GM19025 (cell line): ENCODE measurements around the gene EFCAB5.
"Not testable (repeated sequence)": the region's sequence is repeated elsewhere in the genome, so short reads cannot be mapped to it uniquely, and the experiment has no call there.

Experiments used
- ATAC-seq: cut with Tn5 transposase; IDR thresholded peaks from one replicate; pipeline ENCODE4 v1.9.1; 2021; ENCODE audit warnings: mild to moderate bottlenecking, low read depth, moderate library complexity; ENCODE audit not compliant: unreplicated experiment

Gene EFCAB5

GRCh38 chr17:29933379-29933778, 8.1 kb upstream of the EFCAB5 start:
- no peak for ATAC-seq

- ATAC-seq: not testable (repeated sequence)
These were observed 5.5 kb upstream of the EFCAB5 start for GRCh38 chr17:29935909-29936308.

- no peak for ATAC-seq
These were observed 4.7 kb upstream of the EFCAB5 start for GRCh38 chr17:29936724-29937123.

GRCh38 chr17:29945281-29945680, 3.8 kb downstream of the EFCAB5 start:
- ATAC-seq: no peak

GRCh38 chr17:29948448-29949215, 7.2 kb downstream of the EFCAB5 start:
- no peak for ATAC-seq

- ATAC-seq: no peak
These were observed 8.3 kb downstream of the EFCAB5 start for GRCh38 chr17:29949696-29950095.

GRCh38 chr17:29954405-29954804, 13.0 kb downstream of the EFCAB5 start:
- ATAC-seq: no peak

GRCh38 chr17:29956225-29956624, 14.8 kb downstream of the EFCAB5 start:
- ATAC-seq: no peak

- ATAC-seq: not testable (repeated sequence)
These were observed 16.1 kb downstream of the EFCAB5 start for GRCh38 chr17:29957488-29957887.

GRCh38 chr17:29958947-29959657, 17.7 kb downstream of the EFCAB5 start:
- ATAC-seq: no peak

- no peak for ATAC-seq
These were observed 18.4 kb downstream of the EFCAB5 start for GRCh38 chr17:29959658-29960337.

GRCh38 chr17:29962656-29963055, 21.2 kb downstream of the EFCAB5 start:
- ATAC-seq: no peak

GRCh38 chr17:29968271-29968670, 26.8 kb downstream of the EFCAB5 start:
- no peak for ATAC-seq

- ATAC-seq: no peak
These were observed 30.8 kb downstream of the EFCAB5 start for GRCh38 chr17:29972277-29972676.

GRCh38 chr17:29973005-29973404, 31.6 kb downstream of the EFCAB5 start:
- no peak for ATAC-seq

GRCh38 chr17:29977836-29978235, 36.4 kb downstream of the EFCAB5 start:
- no peak for ATAC-seq

- no peak for ATAC-seq
These were observed 38.8 kb downstream of the EFCAB5 start for GRCh38 chr17:29980261-29980660.

GRCh38 chr17:29982991-29983653, 41.7 kb downstream of the EFCAB5 start:
- no peak for ATAC-seq

- ATAC-seq: no peak
These were observed 55.0 kb downstream of the EFCAB5 start for GRCh38 chr17:29996458-29996857.

- no peak for ATAC-seq
These were observed 58.7 kb downstream of the EFCAB5 start for GRCh38 chr17:30000001-30000754.
